Measurements from ENCODE around the gene KNG1. TPM values are rescaled to one million over a fixed set of nuclear protein-coding genes. Genes with fewer than 3 reads are reported as not detected.

The KNG1 gene
- polyA plus RNA-seq, 1 experiment: not detected

GRCh38 chr3:186786922-186787321 is 69.8 kb downstream of the KNG1 start:
- Histone ChIP-seq H3K4me3 (ENCODE audit: low read depth, low read length) (peak overlapping the region; percentile 100), H3K9me3 (ENCODE audit: control insufficient read depth, insufficient read depth, low read length) (0 out of 2 replicates have a peak, but pooled peaks cover 4% of the 10 kb centered on the region), H3K27me3 (ENCODE audit: control insufficient read depth, insufficient read depth, low read length) (no peaks in the 10 kb centered on the region), H3K27ac (ENCODE audit: low read depth, low read length) (no peak overlapping the region)
- CTCF ChIA-PET: no interaction called here
- no peak for DNase-seq (ENCODE audit: low read depth, low spot score)
- no peak for TF ChIP-seq CTCF (IDR thresholded peaks at IDR 0.05; ENCODE audit: low read depth, low read length)
- POLR2A ChIA-PET: no interaction called here

- H3K4me3 ChIP-seq (ENCODE audit: low read depth, low read length): peak overlapping the region; percentile 100; the same call in 1 of the 2 replicates
Measured at GRCh38 chr3:186787642-186788481, 70.7 kb downstream of the KNG1 start.

GRCh38 chr3:186788482-186789370 is 71.6 kb downstream of the KNG1 start:
- no peak for TF ChIP-seq CTCF (IDR thresholded peaks at IDR 0.05; ENCODE audit: low read depth, low read length)
- Histone ChIP-seq H3K27ac (ENCODE audit: low read depth, low read length) (no peak overlapping the region), H3K4me3 (ENCODE audit: low read depth, low read length) (no peak overlapping the region), H3K27me3 (ENCODE audit: control insufficient read depth, insufficient read depth, low read length) (no peaks in the 10 kb centered on the region), H3K9me3 (ENCODE audit: control insufficient read depth, insufficient read depth, low read length) (0 out of 2 replicates have a peak, but pooled peaks cover 4% of the 10 kb centered on the region)
- DNase-seq (ENCODE audit: low read depth, low spot score): no peak
- CTCF ChIA-PET: interaction anchor here (0.6 to 1.0 kb wide), 3 partner anchors 33 to 903 kb away, joined by 3 to 4 read pairs (median 3); no protein-coding TSS in a partner anchor
- POLR2A ChIA-PET: interaction anchor here (1.1 kb wide), 1 partner anchor 172 kb away, joined by 4 read pairs; no protein-coding TSS in a partner anchor

More at GRCh38 chr3:186787642-186788481, 70.7 kb downstream of the KNG1 start:
- DNase-seq (ENCODE audit: low read depth, low spot score): no peak
- ChIA-PET CTCF (interaction anchor here (0.6 to 1.0 kb wide), 4 partner anchors 34 to 928 kb away, joined by 3 to 4 read pairs (median 3); no protein-coding TSS in a partner anchor), POLR2A (interaction anchor here (1.1 kb wide), 1 partner anchor 171 kb away, joined by 4 read pairs; no protein-coding TSS in a partner anchor)
- Histone ChIP-seq H3K27ac (ENCODE audit: low read depth, low read length) (no peak overlapping the region), H3K9me3 (ENCODE audit: control insufficient read depth, insufficient read depth, low read length) (0 out of 2 replicates have a peak, but pooled peaks cover 4% of the 10 kb centered on the region), H3K27me3 (ENCODE audit: control insufficient read depth, insufficient read depth, low read length) (no peaks in the 10 kb centered on the region)
- TF ChIP-seq CTCF (IDR thresholded peaks at IDR 0.05; ENCODE audit: low read depth, low read length): no peak

- no peak overlapping the region for H3K27ac ChIP-seq (ENCODE audit: low read depth, low read length)
- H3K27me3 ChIP-seq (ENCODE audit: control insufficient read depth, insufficient read depth, low read length): no peaks in the 10 kb centered on the region
- DNase-seq (ENCODE audit: low read depth, low spot score): no peak
- POLR2A ChIA-PET: interaction anchor here (1.1 to 2.0 kb wide), 2 partner anchors 18 to 32 kb away, joined by 4 to 10 read pairs; no protein-coding TSS in a partner anchor
- H3K4me3 ChIP-seq (ENCODE audit: low read depth, low read length): no peak overlapping the region
- CTCF ChIA-PET: interaction anchor here (0.6 to 1.5 kb wide), 3 partner anchors 173 to 350 kb away, joined by 3 to 5 read pairs (median 5); partner anchors contain the start of gene RPL39L
- TF ChIP-seq CTCF (IDR thresholded peaks at IDR 0.05; ENCODE audit: low read depth, low read length): no peak
- no peaks in the 10 kb centered on the region for H3K9me3 ChIP-seq (ENCODE audit: control insufficient read depth, insufficient read depth, low read length)
Measured at GRCh38 chr3:186789554-186790260, 72.5 kb downstream of the KNG1 start.

Measured in AG04450 (cell line).